SKM-1 treated with dmso at 0.1 percent for 144 hours (cell line): ENCODE data around the gene CGGBP1.
A peak's percentile ranks its signal among the peaks of the same experiment; 100 is the strongest.

ENCODE experiments used
- DNase-seq: peaks from one replicate; lab custom pipeline; 2025; ENCODE audit not compliant: unreplicated experiment; lab: John Stamatoyannopoulos, UW

CGGBP1 gene

GRCh38 chr3:88058581-88059379 is at the start of gene CGGBP1, which contains the start of gene ZNF654:
Gene CGGBP1, minus strand, starts transcription at chr3:88059005. Its CDS starts 3,029 bp downstream, at chr3:88055976.
Gene ZNF654, plus strand, starts transcription at chr3:88059255. Its CDS starts 65 bp downstream, at chr3:88059320.
- DNase-seq: peak; percentile 98

DNA sequence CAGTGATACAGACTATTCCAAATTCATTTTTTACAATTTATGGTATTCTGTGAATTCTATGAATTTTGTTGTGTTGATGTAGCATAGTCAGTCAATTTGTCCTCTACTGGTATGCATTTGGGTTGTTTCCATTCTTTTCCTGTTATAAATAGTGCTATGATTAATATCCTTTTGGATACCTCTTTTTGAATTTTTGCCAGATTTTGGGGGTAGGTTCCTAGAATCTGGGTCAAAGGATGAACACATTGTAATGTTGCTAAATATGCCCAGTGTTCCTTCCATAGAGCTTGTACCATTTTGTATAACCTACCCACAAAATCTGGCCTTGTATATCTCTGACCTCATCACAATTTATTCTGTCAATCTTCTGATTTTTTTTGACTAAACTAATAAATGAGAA is 46.5 kb upstream of the CGGBP1 start:
- no peak for DNase-seq

GRCh38 chr3:88101142-88101541 is 42.3 kb upstream of the CGGBP1 start:
- no peak for DNase-seq

DNA sequence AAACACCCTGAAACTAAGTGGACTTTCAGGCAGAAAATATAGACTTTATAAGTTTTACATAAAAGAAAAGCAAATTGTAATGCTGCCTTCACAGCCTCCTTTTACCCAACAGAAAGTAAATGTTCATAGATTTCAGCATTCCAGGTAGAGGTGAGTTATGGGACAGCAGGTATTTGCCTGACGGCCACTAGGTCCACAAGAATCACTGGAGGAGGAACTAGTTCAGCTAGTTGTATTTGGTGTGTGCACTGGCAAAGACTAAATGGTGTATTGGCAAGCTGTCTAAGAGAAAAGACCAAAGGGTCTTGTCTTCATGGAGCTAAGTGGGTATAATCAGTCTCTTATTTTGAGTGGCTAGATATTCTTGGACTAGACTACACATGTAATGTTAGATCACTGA is 34.5 kb upstream of the CGGBP1 start:
- DNase-seq: no peak

GRCh38 chr3:88092270-88092669 is 33.5 kb upstream of the CGGBP1 start:
- no peak for DNase-seq

- DNase-seq: no peak
These were observed 31.9 kb upstream of the CGGBP1 start for GRCh38 chr3:88090681-88091080.

- no peak for DNase-seq
These were observed 25.3 kb upstream of the CGGBP1 start for GRCh38 chr3:88084097-88084501.

DNA sequence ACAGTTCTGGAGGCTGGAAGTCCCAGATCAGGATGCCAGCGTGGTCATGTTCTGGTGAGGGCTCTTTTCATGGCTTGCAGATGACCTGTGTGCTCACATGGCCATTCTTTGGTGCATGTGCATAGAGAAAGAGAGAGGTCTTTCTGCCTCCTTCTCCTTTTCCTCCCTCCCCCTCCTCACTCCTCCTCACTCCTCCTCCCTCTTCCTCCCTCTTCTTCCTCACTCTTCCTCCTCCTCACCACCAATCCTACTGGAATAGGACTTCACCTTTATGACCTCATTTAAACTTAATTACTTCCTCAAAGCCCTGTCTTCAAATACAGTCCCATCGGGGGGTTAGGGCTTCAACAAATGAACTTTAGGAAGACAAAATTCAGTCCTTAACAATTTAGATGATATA is 24.0 kb upstream of the CGGBP1 start:
- no peak for DNase-seq

GRCh38 chr3:88078932-88079331 is 20.1 kb upstream of the CGGBP1 start:
- no peak for DNase-seq

GRCh38 chr3:88076712-88077111 is 17.9 kb upstream of the CGGBP1 start:
- no peak for DNase-seq

DNA sequence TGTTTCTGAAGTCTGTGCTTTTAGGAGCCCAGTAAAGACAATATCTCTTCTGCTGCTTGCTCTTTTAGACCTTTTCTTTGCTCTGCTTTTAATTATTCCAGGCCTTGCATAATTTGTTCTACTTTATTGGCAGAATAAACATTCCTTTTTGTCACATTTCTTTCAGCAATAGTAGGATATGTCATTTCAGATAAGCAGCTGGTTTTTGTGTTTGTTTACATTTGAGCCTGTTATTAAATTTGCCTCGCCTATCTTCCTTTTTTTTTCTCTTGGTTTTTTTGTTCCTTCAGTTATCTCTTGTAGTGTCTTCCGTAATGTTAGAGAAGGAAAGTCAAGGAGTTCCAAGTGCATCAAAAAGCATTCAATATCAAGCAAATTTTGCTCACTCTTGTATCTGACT is 16.7 kb upstream of the CGGBP1 start:
- no peak for DNase-seq

- DNase-seq: no peak
These were observed 16.3 kb upstream of the CGGBP1 start for GRCh38 chr3:88075072-88075471.

DNA sequence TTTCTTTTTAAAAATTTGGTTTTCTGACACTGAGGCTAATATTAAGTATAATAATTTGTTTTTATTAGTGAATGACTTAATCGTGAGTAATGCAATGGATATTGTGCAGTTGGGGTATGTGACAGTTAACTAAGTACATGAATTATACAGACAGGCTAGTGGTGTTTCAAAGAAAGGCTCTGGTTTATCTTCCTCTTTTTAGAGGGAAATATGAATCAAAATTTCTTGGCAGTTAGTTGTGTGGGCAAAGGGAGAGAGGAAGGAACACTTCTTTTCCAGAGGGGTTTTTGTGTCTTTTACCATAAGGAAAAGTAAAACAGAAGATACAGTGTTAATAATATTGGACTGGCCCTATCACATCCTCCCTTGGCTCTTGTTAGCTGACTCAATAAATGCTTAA is 2.9 kb upstream of the CGGBP1 start:
- peak; percentile 10 for DNase-seq

DNA sequence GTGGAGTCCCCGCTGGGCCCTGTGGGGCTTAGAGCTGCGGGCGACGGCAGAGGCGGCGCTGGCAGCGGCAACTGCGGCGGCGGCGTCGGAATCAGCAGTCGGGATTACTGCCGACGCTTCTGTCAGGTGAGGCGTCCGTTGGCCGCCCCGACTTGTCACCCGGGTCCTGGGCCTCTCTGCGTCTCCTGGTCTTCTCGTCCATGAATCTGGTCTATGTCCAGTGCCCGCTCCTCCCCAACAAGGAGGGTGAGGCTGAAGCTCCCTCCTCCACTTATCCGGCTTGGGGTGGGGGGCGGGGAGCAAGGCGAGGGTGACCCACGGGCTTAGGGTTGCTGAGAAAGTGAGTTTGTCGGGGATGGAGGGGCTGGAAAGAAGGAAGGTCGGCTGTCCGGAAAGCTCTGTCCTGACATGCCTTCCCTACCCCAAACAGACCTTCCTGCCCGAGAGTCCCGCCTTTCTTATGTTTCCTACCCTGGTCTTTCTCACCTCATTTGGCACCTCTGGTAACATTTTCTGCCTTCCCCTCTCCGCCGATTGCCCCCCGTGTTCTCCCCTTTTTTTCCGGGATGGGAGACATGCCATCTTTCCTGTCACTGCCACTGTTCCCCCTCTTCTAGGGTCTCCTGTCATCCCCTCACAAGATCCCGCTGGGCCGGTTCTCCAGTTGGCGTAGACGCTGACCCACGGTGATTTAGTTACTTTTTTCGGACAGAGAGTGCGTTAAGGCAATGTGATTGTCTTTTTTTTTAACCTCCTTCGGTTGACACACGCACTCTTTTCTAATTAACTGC is 770 bp upstream of the CGGBP1 start:
- no peak for DNase-seq

DNA sequence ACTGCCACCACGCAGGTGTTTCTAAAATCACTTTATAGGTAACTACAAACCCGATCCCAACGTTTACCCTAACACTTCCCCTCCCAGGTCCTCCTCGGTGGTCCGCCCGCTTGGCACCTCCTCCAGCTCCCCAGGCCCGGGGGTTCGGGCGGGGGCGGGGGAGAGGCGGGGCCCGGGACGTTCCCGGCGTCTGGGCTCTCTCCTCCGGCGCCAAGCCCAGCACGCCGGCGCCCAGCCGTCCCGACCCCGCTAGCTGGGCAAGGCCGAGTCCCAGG is 562 bp downstream of the CGGBP1 start:
- no peak for DNase-seq

GRCh38 chr3:88057630-88058305 is 1.0 kb downstream of the CGGBP1 start:
- no peak for DNase-seq

DNA sequence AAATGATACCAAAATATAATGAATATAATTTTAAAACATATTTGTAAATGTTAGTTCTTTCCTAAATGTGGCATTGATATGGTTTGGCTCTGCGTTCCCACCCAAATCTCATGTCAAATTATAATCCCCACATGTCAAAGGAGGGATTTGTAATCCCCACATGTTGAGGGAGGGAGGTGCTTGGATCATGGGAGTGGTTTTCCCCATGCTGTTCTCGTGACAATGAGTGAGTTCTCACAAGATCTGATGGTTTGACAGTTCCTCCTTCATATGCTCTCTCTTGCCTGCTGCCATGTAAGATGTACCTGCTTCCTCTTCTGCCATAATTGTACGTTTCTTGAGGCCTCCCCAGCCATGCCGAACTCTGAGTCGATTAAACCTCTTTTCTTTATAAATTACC is 12.0 kb downstream of the CGGBP1 start:
- no peak for DNase-seq

DNA sequence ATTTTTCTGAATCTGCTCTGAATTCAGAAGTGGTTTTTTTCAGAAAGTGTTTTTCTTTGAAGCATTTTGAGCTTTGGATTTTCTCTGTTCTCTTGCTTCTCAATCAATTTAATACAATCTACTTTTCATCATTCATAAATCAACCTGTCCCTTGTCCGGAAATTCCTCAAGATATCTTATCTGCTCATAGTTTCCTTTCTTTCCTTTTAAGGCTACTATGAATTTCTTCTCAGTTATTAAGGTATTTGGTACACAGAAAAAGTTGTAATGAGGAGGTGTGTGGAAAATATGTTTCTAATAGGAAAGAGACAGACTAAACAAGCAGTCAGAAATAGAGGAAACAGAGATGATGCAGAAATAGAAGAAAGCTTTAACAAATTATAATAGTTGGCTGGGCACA is 14.4 kb downstream of the CGGBP1 start:
- no peak for DNase-seq

- no peak for DNase-seq
These were observed 17.8 kb downstream of the CGGBP1 start for GRCh38 chr3:88041005-88041404.

DNA sequence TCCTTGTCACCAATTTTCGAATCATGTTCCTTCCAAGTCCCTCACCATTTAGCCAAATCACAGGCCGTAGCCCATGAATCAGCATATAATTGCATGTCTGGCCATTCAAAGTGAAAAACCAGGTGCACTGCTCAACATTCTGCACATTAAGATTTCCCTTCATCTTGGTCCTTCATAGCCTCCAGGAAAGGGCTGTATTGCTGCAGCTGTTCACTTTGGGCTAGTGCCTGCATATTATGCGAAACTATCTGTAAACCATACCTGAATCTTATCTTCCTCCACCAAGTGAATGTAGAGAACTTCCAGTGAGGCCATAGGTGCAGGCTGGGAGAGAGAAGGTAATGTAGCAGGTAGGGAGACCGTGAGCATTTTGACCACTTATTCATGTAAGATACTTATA is 18.3 kb downstream of the CGGBP1 start:
- DNase-seq: no peak

GRCh38 chr3:88038566-88038965 is 20.2 kb downstream of the CGGBP1 start:
- no peak for DNase-seq

DNA sequence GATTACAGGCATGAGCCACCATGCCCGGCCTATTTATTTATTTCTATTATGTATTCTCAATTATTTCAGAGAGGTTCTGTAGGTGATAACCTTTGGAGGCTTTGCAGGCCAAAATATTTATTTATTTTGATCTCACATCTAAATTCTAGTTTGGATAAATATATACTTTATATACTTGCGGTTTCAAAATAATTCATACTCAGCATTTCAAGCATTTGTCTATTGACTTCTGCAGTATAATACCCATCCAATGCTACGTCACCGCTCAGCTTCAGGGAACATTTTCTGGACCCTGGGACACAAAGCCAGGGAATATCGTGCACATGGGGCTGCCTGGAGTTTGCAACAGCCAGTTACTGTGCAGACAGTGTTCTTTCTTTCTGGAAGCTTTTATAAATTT is 22.6 kb downstream of the CGGBP1 start:
- no peak for DNase-seq
